H1 (cell line): Measurements from ENCODE around the gene FRG2C. TPM values are rescaled to one million over a fixed set of nuclear protein-coding genes. Genes with fewer than 3 reads are reported as not detected.

Source experiments
- microRNA counts: library from miRNA; unstranded; fragments of <30 nt; microRNA quantifications from one replicate; lab custom pipeline; 2015
- microRNA-seq, 2 experiments: library from miRNA; unstranded; fragments of <30 nt; microRNA quantifications; one replicate each; pipeline versions ENCODE4 to v1.2.0, GENCODE V29; 2016 to 2020; ENCODE audit warnings: borderline microRNAs expressed in 2 of 2, borderline number of aligned reads in 2 of 2, borderline replicate concordance in 1 of 2
- polyA plus RNA-seq, 7 experiments: library from polyadenylated mRNA; depleted of rRNA in 3 of 7; stranded (reverse) in 5 of 7; unstranded in 2 of 7; fragments of >200 nt in 5 of 7; fragments of 200-250 nt in 2 of 7; gene quantifications; 1 replicate in 5 of 7; 2 replicates in 1 of 7; 4 replicates in 1 of 7; pipeline versions ENCODE4 v1.2.1 to v1.2.3, GENCODE V29; 2011 to 2013; ENCODE audit warnings: missing spikeins in 2 of 7, mixed read lengths in 2 of 7
- small RNA-seq: library from polyadenylated mRNA; stranded (forward); fragments of <200 nt; extraction: miRNeasy Mini kit (QIAGEN cat#:217004); gene quantifications from one replicate; pipeline ENCODE3, GENCODE V24; 2013; ENCODE audit not compliant: insufficient read depth
- total RNA-seq: library from RNA; stranded (reverse); fragmentation: NEBNext Ultra II Directional; extraction: Animal tissue kit (Norgen Biotek cat#: 25700); gene quantifications from 2 replicates; pipeline ENCODE4 v1.2.1, GENCODE V29; 2021

The FRG2C gene
- total and polyA plus RNA-seq, 2 of the 8 experiments (the other 6 are each of a cell fraction or from before 2014, with no cell fraction given) = not detected

MicroRNAs encoded within 50 kb of the gene (microRNA counts, 767-probe panel; counts per million panel counts)
- 879 counts per million, percentile 95 among the panel's probes with 10 or more counts for microRNA hsa-miR-1324 (lab: Ali Mortazavi, UCI)

Small RNA genes lying within 50 kb of the gene (microRNA-seq; reads per million reads assigned to microRNA genes)
- gene MIR1324 = 0 reads per million in 2 experiments

Small RNA genes lying within 50 kb of the gene (small RNA-seq; reads per million reads assigned to genes)
- gene AC108724.2 = not detected

Other genes starting within 250 kb of the FRG2C start
- gene ZNF717, start 121.2 kb downstream of the FRG2C start, total RNA-seq = not detected in 2 replicates
- 8.6 and 14.2 TPM in 2 replicates for gene ZNF717, start 121.2 kb downstream of the FRG2C start, polyA plus RNA-seq (2011; rRNA removed)